WTC11 (cell line): ENCODE results near the gene KLF11. TPM values are rescaled to one million over a fixed set of nuclear protein-coding genes. Genes with fewer than 3 reads are reported as not detected.

ENCODE experiments used
- ATAC-seq: fragments of 200-7000 bp; cut with Tn5 transposase; 2 replicates; pipeline ENCODE4 v1.10.0; 2021; ENCODE audit warnings: mild to moderate bottlenecking, moderate library complexity
- CTCF ChIA-PET: fragments of 300-600 bp; sonication (Branson Sonifier 250); formaldehyde crosslinking; loops from one replicate; lab custom pipeline; 2021; ENCODE audit warnings: antibody characterized with exemption; lab: Charles Lee
- POLR2A ChIA-PET: fragments of 350-600 bp; sonication (Branson Sonifier 250); formaldehyde crosslinking; loops from one replicate; lab custom pipeline; 2021; ENCODE audit warnings: antibody characterized with exemption; lab: Charles Lee
- DNase-seq: peaks from one replicate; pipeline ENCODE4 v3.0.0; 2021; ENCODE audit warnings: low spot score
- H3K27ac Mint-ChIP-seq: 2 replicates; pipeline ENCODE4 v1.8.0; 2021; ENCODE audit warnings: mixed read lengths
- H3K27me3 Mint-ChIP-seq: 2 replicates; pipeline ENCODE4 v1.8.0; 2021; ENCODE audit warnings: low read depth, mild to moderate bottlenecking, moderate library complexity, mixed read lengths
- H3K36me3 Mint-ChIP-seq: 2 replicates; pipeline ENCODE4 v1.8.0; 2021; ENCODE audit warnings: mixed read lengths
- H3K4me1 Mint-ChIP-seq: 2 replicates; pipeline ENCODE4 v1.8.0; 2022; ENCODE audit warnings: mixed read lengths
- H3K4me3 Mint-ChIP-seq: 2 replicates; pipeline ENCODE4 v1.8.0; 2021; ENCODE audit warnings: mild to moderate bottlenecking, moderate library complexity, mixed read lengths
- H3K9me3 Mint-ChIP-seq: 2 replicates; pipeline ENCODE4 v1.8.0; 2021; ENCODE audit warnings: mixed read lengths
- AFF4 ChIP-seq: sonication (generic); formaldehyde crosslinking; IDR thresholded peaks from 2 replicates; pipeline ENCODE4 v1.8.1; 2023; ENCODE audit warnings: mild to moderate bottlenecking, missing genetic modification reagents, borderline replicate concordance
- AR ChIP-seq: fragments of 250-450 bp; sonication (Bioruptor Pico); IDR thresholded peaks from 2 replicates; pipeline ENCODE4 v1.9.0; 2021; ENCODE audit warnings: mild to moderate bottlenecking
- ATF2 ChIP-seq: sonication (generic); formaldehyde crosslinking; IDR thresholded peaks from 2 replicates; pipeline ENCODE4 v1.8.1; 2022; ENCODE audit warnings: low read depth, missing genetic modification reagents, borderline replicate concordance
- FOXJ3 ChIP-seq: sonication (generic); formaldehyde crosslinking; IDR thresholded peaks from 2 replicates; pipeline ENCODE4 v1.9.0; 2021; ENCODE audit warnings: missing genetic modification reagents, mild to moderate bottlenecking, borderline replicate concordance
- FOXP4 ChIP-seq: sonication (generic); formaldehyde crosslinking; IDR thresholded peaks from 2 replicates; pipeline ENCODE4 v1.8.0; 2022; ENCODE audit warnings: mild to moderate bottlenecking, missing genetic modification reagents
- GRHL2 ChIP-seq: fragments of 250-450 bp; sonication (Bioruptor Pico); IDR thresholded peaks from 2 replicates; pipeline ENCODE4 v1.8.0; 2022; ENCODE audit warnings: mild to moderate bottlenecking, moderate library complexity; ENCODE audit not compliant: insufficient replicate concordance, severe bottlenecking
- IRF1 ChIP-seq: sonication (generic); formaldehyde crosslinking; IDR thresholded peaks from 2 replicates; pipeline ENCODE4 v1.8.0; 2023; ENCODE audit warnings: missing genetic modification reagents
- JUN ChIP-seq: sonication (generic); formaldehyde crosslinking; IDR thresholded peaks from 2 replicates; pipeline ENCODE4 v1.8.0; 2023; ENCODE audit warnings: mild to moderate bottlenecking, missing genetic modification reagents
- KAT7 ChIP-seq: sonication (generic); formaldehyde crosslinking; IDR thresholded peaks from 2 replicates; pipeline ENCODE4 v1.8.1; 2023; ENCODE audit warnings: missing genetic modification reagents, mild to moderate bottlenecking, borderline replicate concordance
- NR3C1 ChIP-seq: sonication (generic); formaldehyde crosslinking; conservative IDR thresholded peaks from 2 replicates; pipeline ENCODE4 v1.8.1; 2023; ENCODE audit warnings: low read depth, mild to moderate bottlenecking, missing genetic modification reagents
- RELA ChIP-seq: sonication (generic); formaldehyde crosslinking; IDR thresholded peaks from 2 replicates; pipeline ENCODE4 v1.8.1; 2022; ENCODE audit warnings: missing genetic modification reagents, mild to moderate bottlenecking, borderline replicate concordance
- TEAD4 ChIP-seq: sonication (generic); formaldehyde crosslinking; IDR thresholded peaks from 2 replicates; pipeline ENCODE4 v1.8.0; 2022; ENCODE audit warnings: mild to moderate bottlenecking, missing genetic modification reagents
- ZBTB21 ChIP-seq: sonication (generic); formaldehyde crosslinking; IDR thresholded peaks from 2 replicates; pipeline ENCODE4 v1.8.1; 2023; ENCODE audit warnings: mild to moderate bottlenecking, missing genetic modification reagents, borderline replicate concordance
- ZNF425 ChIP-seq: fragments of 250-450 bp; sonication (Bioruptor Pico); conservative IDR thresholded peaks from 2 replicates; pipeline ENCODE4 v1.9.0; 2021; ENCODE audit warnings: mild to moderate bottlenecking
- total RNA-seq: library from RNA; stranded (reverse); gene quantifications from 3 replicates; pipeline ENCODE4 v1.2.3, GENCODE V29; 2021

The KLF11 gene
- total RNA-seq, 1 experiment from 2014 or later = 8.8 TPM

- DNase-seq (no peak), ATAC-seq (no peak)
- Mint-ChIP-seq H3K4me1 (no peaks in the 10 kb centered on the region), H3K4me3 (no peak overlapping the region), H3K27ac (no peak overlapping the region), H3K27me3 (no peaks in the 10 kb centered on the region; the same call in 1 of the 2 replicates), H3K36me3 (no peaks in the 10 kb centered on the region), H3K9me3 (no peaks in the 10 kb centered on the region)
- ChIA-PET CTCF (interaction anchor here (1.8 to 2.3 kb wide), 2 partner anchors 14 to 38 kb away, joined by 6 to 13 read pairs; no protein-coding TSS in a partner anchor), POLR2A (no interaction called here)
- TF ChIP-seq GRHL2 (CRISPR knock-in tag) (no peak), ZBTB21 (CRISPR knock-in tag) (no peak), ZNF425 (no peak), FOXJ3 (CRISPR knock-in tag) (no peak), RELA (no peak), IRF1 (no peak), TEAD4 (CRISPR knock-in tag) (no peak), AFF4 (CRISPR knock-in tag) (no peak), AR (CRISPR knock-in tag) (no peak), FOXP4 (CRISPR knock-in tag) (no peak), ATF2 (CRISPR knock-in tag) (no peak), KAT7 (CRISPR knock-in tag) (no peak), NR3C1 (CRISPR knock-in tag) (no peak), JUN (CRISPR knock-in tag) (no peak)
Observed at GRCh38 chr2:10022445-10022844, 20.9 kb upstream of the KLF11 start.
